Measurements from ENCODE around the gene CCDC185.

The CCDC185 gene

GRCh38 chr1:223393275-223394214, at the start of gene CCDC185:
CCDC185 (plus strand) TSS chr1:223393415; CDS start chr1:223393476, 61 bp downstream.
- no peak for DNase-seq

- DNase-seq, result no peak
Measured at GRCh38 chr1:223343692-223344091, 49.5 kb upstream of the CCDC185 start.

DNA sequence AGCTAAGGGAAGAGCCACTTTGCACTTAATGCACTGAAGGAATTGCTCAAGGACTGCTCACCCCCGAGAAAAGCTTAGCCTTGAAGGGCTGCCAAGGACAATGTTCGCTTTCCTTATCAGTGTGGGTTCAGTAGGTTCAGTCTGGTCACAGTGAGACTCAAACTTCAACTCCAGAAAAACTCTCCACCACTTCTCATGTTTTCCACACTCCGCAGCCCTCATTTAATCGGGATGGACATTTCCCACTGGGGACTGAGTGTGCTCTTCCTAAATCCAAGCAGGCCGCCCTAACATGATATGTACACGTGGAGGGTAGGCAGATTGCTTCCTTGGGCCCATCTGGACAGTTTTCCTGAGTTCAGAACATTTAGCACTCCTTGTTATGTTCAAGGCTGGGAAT, 48.7 kb upstream of the CCDC185 start:
- DNase-seq, result no peak

GRCh38 chr1:223345720-223346119, 47.5 kb upstream of the CCDC185 start:
- DNase-seq, result no peak

GRCh38 chr1:223346311-223346710, 46.9 kb upstream of the CCDC185 start:
- DNase-seq, result no peak

DNA sequence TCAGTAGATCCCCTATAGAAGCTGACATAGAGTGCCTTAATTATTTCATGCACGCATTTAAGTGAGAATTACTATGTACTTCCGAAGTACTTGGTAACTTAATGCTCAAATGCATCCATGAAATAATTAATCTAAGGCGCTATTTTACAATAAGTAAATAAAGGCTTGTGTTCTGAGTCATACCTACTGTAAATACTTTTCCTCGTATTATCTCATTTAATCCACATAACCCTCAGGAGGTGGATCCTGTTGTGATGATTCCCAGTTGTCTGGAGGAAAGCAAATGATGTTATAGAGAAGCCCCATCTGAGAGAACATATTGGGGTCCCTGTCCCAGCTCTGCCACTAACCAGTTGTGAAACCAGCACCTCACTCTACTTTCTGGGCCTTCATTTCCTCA, 45.6 kb upstream of the CCDC185 start:
- no peak for DNase-seq

- DNase-seq, result no peak
Measured at GRCh38 chr1:223348439-223348838, 44.8 kb upstream of the CCDC185 start.

DNA sequence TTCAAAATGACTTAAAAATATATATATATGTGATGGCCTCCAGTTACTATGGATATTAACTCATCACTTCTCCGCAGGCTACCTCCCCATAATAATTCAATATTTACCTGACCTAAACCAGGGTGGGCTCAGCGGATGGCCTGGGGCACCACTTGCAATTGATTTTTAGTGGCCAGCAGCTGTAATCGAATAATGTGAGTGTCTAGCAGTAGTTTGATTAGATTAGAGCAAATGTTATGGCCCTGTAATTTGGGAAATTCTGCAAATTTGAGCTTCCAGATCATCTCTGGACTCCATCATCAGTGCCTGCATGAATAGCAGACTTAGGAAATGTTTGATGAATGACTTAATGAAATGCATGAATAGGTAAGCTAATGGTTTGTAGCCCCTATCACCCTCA, 44.0 kb upstream of the CCDC185 start:
- no peak for DNase-seq

DNA sequence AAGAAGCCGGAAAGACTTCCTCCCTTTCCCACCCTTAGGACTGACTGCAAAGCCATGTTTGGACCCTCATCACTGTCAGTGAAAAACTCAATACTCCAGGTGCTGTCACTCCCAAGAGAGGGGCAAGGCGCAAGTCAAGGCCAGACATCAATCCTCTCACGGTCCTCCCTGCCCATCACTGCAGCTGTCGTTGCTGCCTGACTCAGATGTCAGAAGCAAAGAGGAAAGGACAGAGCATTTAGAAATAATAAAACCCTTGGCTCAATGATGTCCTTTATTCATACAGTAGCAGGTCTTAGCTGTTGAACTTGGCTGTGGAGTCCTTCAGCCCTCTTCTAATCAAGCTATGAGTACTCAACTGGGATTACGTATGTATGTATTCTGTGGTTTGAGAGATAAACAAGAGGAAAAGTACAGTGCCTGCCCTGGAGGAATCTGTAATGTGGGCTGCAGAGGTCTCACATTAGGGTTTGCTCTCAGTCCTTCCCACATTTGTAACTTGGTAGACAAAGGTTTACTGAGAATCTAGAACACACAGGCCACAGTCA, 42.8 kb upstream of the CCDC185 start:
- no peak for DNase-seq

GRCh38 chr1:223352944-223353343, 40.3 kb upstream of the CCDC185 start:
- no peak for DNase-seq

DNA sequence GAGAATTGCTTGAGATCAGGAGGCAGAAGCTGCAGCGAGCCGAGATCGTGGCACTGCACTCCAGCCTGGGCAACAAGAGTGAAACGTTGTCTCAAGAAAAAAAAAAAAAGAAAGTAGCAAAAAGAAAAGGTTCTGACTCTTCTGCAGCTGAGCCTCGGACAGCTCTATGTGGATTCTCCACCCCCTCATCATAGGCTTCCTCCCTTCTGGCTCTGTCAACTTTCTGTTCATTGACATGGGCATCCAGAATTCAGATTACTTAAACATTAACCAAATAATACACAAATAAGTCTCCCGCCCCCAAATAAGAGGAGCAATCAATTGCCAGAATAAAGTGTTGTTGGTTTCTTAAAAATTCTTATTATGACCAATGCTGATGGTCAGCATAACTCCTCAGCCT, 39.3 kb upstream of the CCDC185 start:
- DNase-seq, result no peak

DNA sequence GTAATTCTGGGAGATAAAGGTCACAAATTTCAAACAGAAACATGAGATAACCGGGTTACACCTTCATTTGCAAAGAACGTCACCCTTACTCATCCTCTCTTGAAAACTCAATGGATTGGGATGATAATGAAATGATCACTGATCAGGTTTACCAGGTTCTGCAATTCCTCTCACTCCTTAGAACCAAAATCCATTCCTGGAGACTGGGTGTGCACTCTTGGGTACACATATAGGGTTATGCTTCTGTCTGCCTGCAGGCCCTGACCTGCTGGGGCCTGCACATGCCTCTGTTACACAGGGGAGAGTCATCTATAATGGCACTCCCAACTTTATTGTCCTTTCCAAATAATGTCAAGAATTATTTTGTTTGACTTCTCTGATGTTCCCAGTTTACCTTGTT, 37.5 kb upstream of the CCDC185 start:
- no peak for DNase-seq

- no peak for DNase-seq
Measured at GRCh38 chr1:223358826-223359225, 34.4 kb upstream of the CCDC185 start.

DNA sequence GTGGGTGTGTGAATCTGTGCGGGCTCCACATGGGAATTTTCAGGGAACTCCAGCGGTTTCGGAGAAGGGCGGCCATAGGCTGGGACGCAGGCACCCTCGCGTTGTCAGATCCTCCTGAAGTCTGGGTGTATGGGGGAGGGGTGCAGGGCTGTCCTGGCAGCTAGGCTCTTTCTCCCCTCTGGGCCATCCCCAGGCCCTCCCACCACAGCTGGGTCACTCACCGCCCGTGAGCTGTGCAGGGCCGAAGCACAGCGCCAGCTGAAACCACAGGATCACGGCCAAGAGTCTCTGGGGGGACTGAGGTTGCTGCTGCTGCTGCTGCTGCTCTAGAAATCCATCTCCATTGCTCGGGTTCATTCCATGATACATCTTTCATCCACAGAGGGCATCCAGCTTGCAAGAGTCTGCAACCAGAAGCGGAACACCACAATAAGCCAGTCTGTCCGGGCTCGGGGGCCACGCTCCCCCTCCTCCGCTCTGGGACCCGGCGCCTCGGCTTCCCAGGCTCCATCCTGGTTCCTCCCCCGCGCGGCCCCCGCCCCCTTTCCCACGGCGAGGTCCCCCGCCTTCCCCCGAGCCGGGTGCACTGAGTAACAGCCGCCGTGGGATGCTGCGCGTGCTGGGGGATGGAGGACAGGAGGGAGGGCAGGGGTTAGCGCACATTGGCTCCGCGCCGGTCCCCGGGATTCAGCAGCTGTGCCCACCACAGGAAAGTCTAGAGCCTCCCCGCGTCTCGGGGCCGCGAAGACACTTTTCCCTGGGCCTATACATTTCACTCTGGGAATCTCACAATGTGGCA, 30.0 kb upstream of the CCDC185 start:
- peak in 1 of 2 donors; percentile 6 for DNase-seq

DNA sequence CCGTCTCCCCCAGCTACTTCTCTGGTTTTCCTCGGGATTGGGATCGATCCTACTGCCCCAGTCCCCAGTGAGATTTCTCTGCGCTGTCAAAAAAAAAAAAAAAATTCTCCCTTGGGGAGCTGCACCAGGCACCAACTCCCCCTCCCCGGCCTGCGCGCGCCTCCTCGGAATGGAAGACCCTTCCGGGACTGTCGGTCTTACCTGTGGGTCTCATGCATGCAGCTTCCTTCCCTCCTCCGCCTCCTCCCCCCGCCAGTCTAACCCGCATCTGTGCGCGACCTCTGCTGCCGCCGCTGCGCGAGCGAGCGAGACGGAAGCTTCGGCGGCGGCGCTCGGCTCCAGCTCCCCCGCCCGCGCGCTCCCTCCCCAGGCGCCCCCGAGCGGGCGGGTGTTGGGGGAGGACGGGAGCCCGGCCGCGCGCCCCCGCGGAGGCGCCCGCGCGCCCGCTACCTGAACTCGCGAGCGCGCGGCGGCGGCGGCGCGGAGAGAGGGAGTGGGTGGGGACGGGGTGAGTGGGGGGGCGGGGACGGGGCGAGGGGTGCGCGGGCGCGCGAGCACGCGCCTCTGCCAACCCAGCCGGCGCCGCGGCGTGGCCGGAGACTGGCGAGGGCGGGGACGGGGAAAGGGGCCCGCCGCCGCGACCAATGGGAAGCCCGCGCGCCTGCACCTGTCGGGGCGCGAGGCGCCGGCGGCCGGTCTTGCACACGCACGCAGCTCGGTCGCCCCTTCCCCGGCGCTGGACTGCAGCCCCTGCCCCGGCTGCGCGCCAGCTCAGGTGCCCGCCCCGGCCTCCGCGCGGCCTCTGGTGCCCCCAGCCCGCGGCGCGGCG, 29.1 kb upstream of the CCDC185 start, which contains the start of gene SUSD4:
TSS of gene SUSD4 (minus strand) at position 321 of the 829 bp plus-strand sequence. CDS start 751 bp downstream, outside the sequence.
- DNase-seq, result peak; percentile 32 to 38

DNA sequence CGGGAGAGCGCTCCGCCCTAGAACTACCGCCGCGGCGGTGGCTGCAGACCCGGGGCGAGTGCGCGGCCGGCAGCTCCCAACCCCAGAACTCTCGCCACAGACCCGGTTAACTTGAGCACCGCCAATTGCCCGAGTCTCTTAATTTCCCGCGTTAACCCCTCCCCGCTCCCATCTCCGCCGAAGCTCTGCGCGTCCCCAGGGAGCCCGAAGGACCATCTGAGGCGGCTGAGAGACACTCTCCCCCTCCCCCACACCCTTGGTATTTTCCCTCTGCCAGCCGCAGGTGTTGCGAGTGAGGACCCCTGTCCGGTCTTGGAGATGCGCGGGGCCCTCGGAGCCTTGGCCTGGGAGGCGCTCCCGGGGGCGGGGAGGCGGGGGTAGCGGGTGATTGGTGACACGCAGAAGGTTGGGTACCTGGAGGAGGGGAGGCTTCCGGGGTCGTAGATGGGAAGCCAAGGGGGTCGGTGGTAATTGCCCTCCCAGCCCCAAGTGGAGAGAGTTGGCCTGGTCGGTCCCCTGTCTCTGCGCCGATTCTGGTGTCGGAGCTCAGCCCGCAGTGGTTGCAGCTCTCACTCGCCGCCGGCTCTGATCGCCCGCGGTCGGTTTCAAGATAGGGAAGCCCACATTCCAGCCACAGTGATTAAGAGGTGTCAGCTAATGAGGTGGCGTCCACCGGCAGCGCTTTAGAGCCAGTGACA, 28.4 kb upstream of the CCDC185 start:
- DNase-seq, result no peak

GRCh38 chr1:223374064-223374610, 19.1 kb upstream of the CCDC185 start:
- no peak for DNase-seq

DNA sequence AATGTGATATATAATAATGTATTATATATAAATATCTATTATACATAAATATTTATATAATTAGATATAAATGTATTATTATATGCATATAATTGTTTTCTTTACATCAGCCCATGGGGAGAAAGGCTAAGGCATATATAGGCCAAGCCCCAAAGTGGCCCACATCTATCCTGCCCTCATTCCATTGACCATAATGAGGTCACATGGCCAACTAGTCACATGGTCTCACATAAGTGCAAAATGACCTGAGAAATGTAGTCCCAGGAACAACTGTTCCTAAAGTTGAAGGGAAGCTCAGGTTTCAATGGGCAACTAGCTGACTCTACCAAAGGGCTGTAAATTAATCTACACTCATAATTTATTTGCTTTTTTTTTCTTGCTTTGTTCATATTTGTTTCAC, 14.5 kb upstream of the CCDC185 start:
- no peak for DNase-seq

DNA sequence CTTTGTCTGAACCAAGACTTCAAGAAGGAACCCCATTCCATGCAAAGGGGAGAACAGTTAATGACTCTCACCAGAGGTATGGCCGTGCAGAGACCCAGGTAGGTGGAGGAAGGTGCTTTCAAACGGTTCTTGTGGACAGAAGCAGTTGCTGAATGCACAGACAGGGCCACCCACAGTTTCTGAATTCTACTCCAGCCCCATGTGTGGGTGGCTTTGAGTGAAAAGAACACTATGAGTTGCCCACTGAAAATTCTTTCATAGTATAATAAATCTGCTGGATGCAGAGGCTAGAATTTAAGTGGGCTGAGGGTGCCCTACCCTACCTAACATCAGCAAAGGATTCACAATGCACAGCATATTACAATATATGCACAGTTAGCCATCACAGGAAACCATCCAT, 7.2 kb upstream of the CCDC185 start:
- DNase-seq, result no peak

GRCh38 chr1:223390618-223391017, 2.6 kb upstream of the CCDC185 start:
- DNase-seq, result no peak

DNA sequence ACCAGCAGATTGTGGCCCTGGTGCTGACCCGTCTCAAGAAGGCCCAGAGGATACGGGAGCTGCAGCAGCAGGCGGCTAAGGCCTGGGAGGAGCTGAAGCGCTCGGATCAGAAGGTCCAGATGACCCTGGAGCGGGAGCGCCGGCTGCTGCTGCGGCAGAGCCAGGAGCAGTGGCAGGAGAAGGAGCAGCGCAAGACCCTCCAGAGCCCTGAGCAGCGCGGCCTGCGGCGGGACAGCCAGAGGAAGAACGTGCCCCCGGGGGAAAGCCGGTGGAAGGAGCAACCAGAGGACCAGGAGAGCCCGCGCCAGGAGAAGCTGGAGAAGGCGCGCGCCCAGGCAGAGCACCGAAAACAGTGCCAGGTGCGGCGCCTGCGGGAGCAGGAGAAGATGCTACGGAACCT, 1.0 kb downstream of the CCDC185 start:
- no peak for DNase-seq

DNA sequence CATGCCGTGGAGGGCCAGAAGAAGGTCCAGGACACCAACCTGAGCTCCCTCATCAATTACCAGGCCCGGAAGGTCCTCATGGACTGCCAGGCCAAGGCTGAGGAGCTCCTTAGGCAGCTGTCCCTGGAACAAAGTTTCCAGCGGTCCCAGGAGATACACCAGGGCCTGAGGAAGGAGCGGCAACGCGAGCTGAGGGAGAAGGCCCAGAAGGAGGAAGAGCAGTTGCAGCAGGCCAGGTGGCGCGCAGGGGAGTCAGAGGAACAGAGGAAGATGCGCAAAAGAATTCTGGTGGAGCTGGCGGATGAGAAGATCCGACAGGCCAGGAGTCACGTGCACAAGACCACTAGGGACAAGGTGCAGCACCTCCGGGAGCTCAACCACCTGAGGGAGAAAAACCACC, 1.5 kb downstream of the CCDC185 start:
- no peak for DNase-seq

Measured in stimulated activated CD4-positive, alpha-beta T cell treated with anti-CD3 and anti-CD28 coated beads, Interleukin-2, amount 100 ng/mL, for 48 hours (primary cell).